Sigmoid colon (tissue), 7 donors: ENCODE results near the gene C17orf75. TPM values are rescaled to one million over a fixed set of nuclear protein-coding genes. Genes with fewer than 3 reads are reported as not detected.

Source experiments
- DNase-seq: peaks from one replicate; pipeline ENCODE4 v3.0.0-alpha.2; 2019
- H3K27ac ChIP-seq, 4 donors: fragments of 200-600 bp; sonication (generic); one replicate each; pipeline ENCODE4 v1.5.1; 2016 to 2019; ENCODE audit warnings: mild to moderate bottlenecking in 1 of 4
- H3K27me3 ChIP-seq, 3 donors: fragments of 200-600 bp; sonication (generic); one replicate each; pipeline ENCODE4 v1.5.1; 2019; ENCODE audit warnings: mild to moderate bottlenecking in 1 of 3
- H3K36me3 ChIP-seq, 4 donors: fragments of 200-600 bp; sonication (generic); one replicate each; pipeline ENCODE4 v1.5.1; 2016 to 2019
- H3K4me1 ChIP-seq, 4 donors: fragments of 200-600 bp; sonication (generic); one replicate each; pipeline ENCODE4 v1.5.1; 2017 to 2019
- H3K4me3 ChIP-seq, 4 donors: fragments of 200-600 bp; sonication (generic); one replicate each; pipeline ENCODE4 v1.5.1; 2017 to 2019; ENCODE audit warnings: mild to moderate bottlenecking in 2 of 4, moderate library complexity in 1 of 4
- H3K9me3 ChIP-seq, 4 donors: fragments of 200-600 bp in 3 of 4; sonication (generic) in 3 of 4; one replicate each; pipeline versions ENCODE4 v1.5.1 to v1.6.1; 2013 to 2019
- CTCF ChIP-seq, 4 experiments: fragments of 450-650 bp in 3 of 4; fragments of 200-600 bp in 1 of 4; IDR thresholded peaks; one replicate each; pipeline ENCODE4 v1.5.1; 2016 to 2019; ENCODE audit warnings: antibody characterized with exemption in 4 of 4, mild to moderate bottlenecking in 3 of 4, moderate library complexity in 2 of 4
- EP300 ChIP-seq, 4 donors: sonication (generic); formaldehyde crosslinking; IDR thresholded peaks; one replicate each; pipeline ENCODE4 v1.6.1; 2017; ENCODE audit warnings: antibody characterized with exemption in 4 of 4
- POLR2A ChIP-seq, 2 donors: fragments of 450-650 bp; IDR thresholded peaks; one replicate each; pipeline ENCODE4 v1.6.1; 2016; ENCODE audit warnings: antibody characterized with exemption in 2 of 2, mild to moderate bottlenecking in 2 of 2, moderate library complexity in 2 of 2
- POLR2AphosphoS5 ChIP-seq, 4 donors: sonication (generic); formaldehyde crosslinking; IDR thresholded peaks; one replicate each; pipeline ENCODE4 v1.6.1; 2017; ENCODE audit warnings: antibody characterized with exemption in 4 of 4
- WGBS, 2 donors: extraction: QIAGEN DNeasy Blood & Tissue Kit; methylation state at CpG; one replicate each; pipeline ENCODE4 v1.1.7; 2013; 5-methylcytosine and 5-hydroxymethylcytosine counted together
- intact Hi-C: fragments of 100-400 bp; cut with DNase I; formaldehyde crosslinking; loops from one replicate; pipeline ENCODE4 v1.15.1; 2023
- polyA plus RNA-seq, 3 donors: library from polyadenylated mRNA; stranded (reverse); fragments of 200-250 nt; gene quantifications; one replicate each; pipeline ENCODE4 v1.2.3, GENCODE V29; 2013
- total RNA-seq, 4 donors: library from RNA; depleted of rRNA; stranded (reverse); fragments of >200 nt; gene quantifications; one replicate each; pipeline ENCODE4 v1.1.0, GENCODE V29; 2016
- donor health status: healthy with polysubstance abuse.
- donor health status: Bipolar disorder and iron deficiency.
- donor health status: healthy.

Gene C17orf75
- total and polyA plus RNA-seq, 7 donors: 10.0 to 19.6 (median 10.8) TPM

GRCh38 chr17:32385121-32385520, 43.1 kb upstream of the C17orf75 start:
- WGBS, 2 donors: 81 to 83% methylated on average over 7 of the region's 7 CpGs
- Histone ChIP-seq H3K9me3 (no peaks in the 10 kb centered on the region), H3K27ac (no peak overlapping the region), H3K36me3 (peaks cover 0 to 44% (median 4%) of the 10 kb centered on the region in 4 donors), H3K4me3 (no peak overlapping the region), H3K27me3 (no peaks in the 10 kb centered on the region), H3K4me1 (no peaks in the 10 kb centered on the region)
- intact Hi-C loops: no loop called here
- DNase-seq: no peak
- TF ChIP-seq POLR2AphosphoS5 (IDR thresholded peaks at IDR 0.05): no peak
- TF ChIP-seq CTCF (IDR thresholded peaks at IDR 0.05): no peak
- TF ChIP-seq EP300 (IDR thresholded peaks at IDR 0.05): no peak
- no peak for TF ChIP-seq POLR2A (IDR thresholded peaks at IDR 0.05)

DNA sequence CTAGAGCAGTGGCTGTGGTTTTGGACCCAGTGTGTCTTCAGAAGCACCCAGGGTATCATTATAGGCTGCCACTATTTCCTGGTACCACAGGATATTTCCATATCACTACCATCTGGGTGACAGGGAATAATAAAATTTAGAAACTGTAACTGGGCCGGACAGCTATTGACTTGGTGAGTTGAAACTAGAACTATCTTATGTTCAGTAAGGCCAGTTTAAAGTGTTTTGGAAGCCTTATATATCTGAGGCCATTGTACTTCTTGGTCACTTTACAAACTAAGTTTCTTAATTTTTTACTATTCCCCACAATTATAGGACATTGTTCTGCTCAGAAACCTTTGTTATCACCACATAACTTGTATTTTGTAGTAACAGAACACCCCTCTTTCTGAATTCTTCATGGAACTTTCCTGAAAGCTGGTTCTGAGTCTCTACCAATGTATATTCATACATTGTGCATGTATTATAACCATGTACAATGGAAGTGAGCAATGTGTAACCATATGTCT, 42.0 kb upstream of the C17orf75 start:
- WGBS, 2 donors: 63 to 88% methylated on average over 1 of the region's 1 CpG
- intact Hi-C loops: no loop called here

GRCh38 chr17:32382526-32383223, 40.7 kb upstream of the C17orf75 start:
- 95 to 98% methylated on average over 5 of the region's 5 CpGs for WGBS, 2 donors
- Histone ChIP-seq H3K27me3 (no peaks in the 10 kb centered on the region), H3K9me3 (no peaks in the 10 kb centered on the region), H3K4me1 (no peaks in the 10 kb centered on the region), H3K27ac (no peak overlapping the region), H3K4me3 (no peak overlapping the region), H3K36me3 (peaks cover 6 to 60% (median 14%) of the 10 kb centered on the region in 4 donors)
- TF ChIP-seq POLR2A (IDR thresholded peaks at IDR 0.05) (no peak), EP300 (IDR thresholded peaks at IDR 0.05) (no peak), POLR2AphosphoS5 (IDR thresholded peaks at IDR 0.05) (no peak), CTCF (IDR thresholded peaks at IDR 0.05) (no peak)
- intact Hi-C loops: no loop called here
- DNase-seq: no peak

More for the DNA sequence above, 42.0 kb upstream of the C17orf75 start:
- Histone ChIP-seq H3K4me3 (no peak overlapping the region), H3K27ac (no peak overlapping the region), H3K36me3 (peaks cover 0 to 56% (median 9%) of the 10 kb centered on the region in 4 donors), H3K27me3 (no peaks in the 10 kb centered on the region), H3K4me1 (no peaks in the 10 kb centered on the region), H3K9me3 (no peaks in the 10 kb centered on the region)
- TF ChIP-seq POLR2AphosphoS5 (IDR thresholded peaks at IDR 0.05): no peak
- no peak for TF ChIP-seq CTCF (IDR thresholded peaks at IDR 0.05)
- TF ChIP-seq EP300 (IDR thresholded peaks at IDR 0.05): no peak
- no peak for TF ChIP-seq POLR2A (IDR thresholded peaks at IDR 0.05)
- no peak for DNase-seq

DNA sequence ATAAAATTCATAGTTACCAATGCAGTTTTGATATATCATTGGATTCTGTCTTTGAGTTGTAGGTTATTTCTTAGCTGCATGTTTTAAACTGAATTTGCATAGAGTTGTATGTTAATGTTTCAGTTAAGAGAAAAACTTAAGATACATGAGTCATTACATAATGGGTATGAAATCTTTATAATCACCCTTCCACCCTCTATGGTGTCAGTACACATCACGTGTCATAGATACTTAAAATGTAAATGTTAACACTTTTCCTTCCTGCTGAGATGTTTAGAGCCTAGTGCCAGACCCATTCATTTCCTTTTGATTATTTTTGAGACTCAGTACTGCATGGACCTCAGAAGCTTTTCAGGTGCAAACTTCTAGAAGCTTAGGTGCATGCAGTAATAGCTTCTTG, 28.5 kb upstream of the C17orf75 start:
- Histone ChIP-seq H3K36me3 (peaks cover 47 to 100% (median 60%) of the 10 kb centered on the region in 4 donors), H3K27ac (no peak overlapping the region), H3K4me3 (no peak overlapping the region), H3K9me3 (no peaks in the 10 kb centered on the region), H3K4me1 (no peaks in the 10 kb centered on the region), H3K27me3 (no peaks in the 10 kb centered on the region)
- intact Hi-C loops: loop anchor here (10.0 kb wide), 1 partner anchor 74 kb away; the partner anchor contains the start of gene PSMD11
- DNase-seq: no peak
- TF ChIP-seq POLR2AphosphoS5 (IDR thresholded peaks at IDR 0.05) (no peak), CTCF (IDR thresholded peaks at IDR 0.05) (no peak)
- WGBS, 2 donors: 57 to 64% methylated on average over 1 of the region's 1 CpG
